Measurements from ENCODE around the gene TMCC2.

The TMCC2 gene

DNA sequence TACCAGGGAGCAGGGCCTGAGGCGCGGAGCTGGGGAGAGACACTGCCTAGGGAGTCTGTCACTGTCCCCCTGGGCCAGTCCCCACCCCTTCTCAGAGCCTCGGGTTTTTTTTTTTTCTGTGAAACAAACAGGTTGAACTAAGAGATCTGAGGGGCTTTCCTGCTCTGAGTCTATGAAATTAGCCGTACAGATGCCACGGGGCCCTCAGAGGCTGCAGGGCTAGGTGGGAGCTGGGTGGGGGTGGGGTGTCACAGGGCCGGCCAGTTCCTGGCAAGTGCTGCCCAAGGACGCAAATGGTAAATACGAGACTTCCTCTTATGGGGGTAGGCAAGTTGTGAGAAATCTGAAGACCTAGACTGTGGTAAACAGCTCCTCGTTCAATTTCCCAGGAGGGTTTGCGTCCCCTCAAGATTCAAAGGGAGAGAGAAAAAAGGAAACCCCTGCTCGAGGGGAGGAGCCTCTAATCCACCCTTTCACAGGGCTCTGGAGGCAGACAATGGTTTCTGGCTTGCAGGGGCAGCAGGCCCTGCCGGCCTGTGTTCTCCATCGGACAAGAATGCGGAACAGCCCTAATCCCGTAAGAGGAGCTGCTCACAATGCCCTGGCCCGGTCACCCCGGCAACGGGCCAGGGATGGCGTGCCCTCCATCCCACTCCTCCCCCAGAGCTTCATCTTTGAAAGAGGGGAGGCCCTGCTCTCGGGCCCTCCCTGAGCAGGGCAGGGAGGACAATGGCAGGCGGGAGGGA is 86.0 kb downstream of the TMCC2 start:
- DNase-seq = no peak

DNA sequence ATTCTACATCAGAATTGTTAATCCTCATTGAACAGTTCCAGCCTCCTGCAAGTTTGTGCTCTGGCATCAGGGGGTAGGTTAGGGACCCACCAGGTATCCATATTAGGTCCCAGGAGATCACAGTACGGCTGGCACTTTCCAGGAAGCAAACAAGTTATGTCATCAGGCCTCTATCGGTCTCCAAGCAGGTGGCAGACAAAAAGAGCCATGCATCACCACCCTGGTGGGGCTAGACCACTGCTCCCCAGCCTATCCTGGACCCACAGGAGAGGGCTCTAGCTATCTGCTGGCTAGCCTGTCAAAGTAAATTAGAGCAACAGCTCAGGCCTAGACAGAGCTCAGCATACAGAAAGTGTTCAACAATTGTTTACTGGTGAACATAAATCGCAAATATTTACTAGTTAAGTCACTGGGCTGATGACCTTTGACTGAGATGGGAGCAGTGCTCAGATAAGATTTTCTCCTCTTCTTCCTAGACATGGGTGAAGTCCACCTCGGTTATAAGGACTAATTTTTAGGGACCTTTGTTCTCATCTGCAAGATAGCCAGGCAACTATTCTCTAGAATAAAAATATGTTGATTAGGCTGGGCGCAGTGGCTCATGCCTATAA is 87.4 kb downstream of the TMCC2 start:
- TF ChIP-seq POLR2A (IDR thresholded peaks at IDR 0.05; ENCODE audit: low read length) (no peak), GATA1 (IDR thresholded peaks at IDR 0.05; ENCODE audit: low read depth, low read length) (no peak)
- DNase-seq = no peak

More for the DNA sequence above, 86.0 kb downstream of the TMCC2 start:
- no peak for TF ChIP-seq GATA1 (IDR thresholded peaks at IDR 0.05; ENCODE audit: low read depth, low read length)
- TF ChIP-seq POLR2A (IDR thresholded peaks at IDR 0.05; ENCODE audit: low read length) = no peak

DNA sequence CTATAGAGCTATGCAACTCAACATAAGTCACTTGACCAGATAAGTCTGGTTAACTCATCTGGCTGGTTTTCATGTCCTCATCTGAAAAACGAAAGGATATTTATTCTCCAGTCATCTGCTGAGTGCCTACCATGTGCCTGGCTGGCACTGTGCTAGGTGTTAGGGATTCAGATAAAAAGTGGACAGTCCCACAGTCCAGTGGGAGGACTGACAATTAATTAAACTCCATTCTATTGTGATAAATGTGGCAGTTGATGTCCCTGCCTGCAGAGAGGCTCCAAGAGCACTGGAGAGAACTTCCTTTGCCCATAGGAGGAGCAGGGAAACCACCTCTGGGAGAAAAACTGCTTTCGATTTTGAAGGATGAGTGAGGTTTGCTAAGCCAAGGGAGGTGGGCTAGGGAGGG is 88.4 kb downstream of the TMCC2 start:
- no peak for TF ChIP-seq POLR2A (IDR thresholded peaks at IDR 0.05; ENCODE audit: low read length)
- no peak for TF ChIP-seq GATA1 (IDR thresholded peaks at IDR 0.05; ENCODE audit: low read depth, low read length)
- no peak for DNase-seq

DNA sequence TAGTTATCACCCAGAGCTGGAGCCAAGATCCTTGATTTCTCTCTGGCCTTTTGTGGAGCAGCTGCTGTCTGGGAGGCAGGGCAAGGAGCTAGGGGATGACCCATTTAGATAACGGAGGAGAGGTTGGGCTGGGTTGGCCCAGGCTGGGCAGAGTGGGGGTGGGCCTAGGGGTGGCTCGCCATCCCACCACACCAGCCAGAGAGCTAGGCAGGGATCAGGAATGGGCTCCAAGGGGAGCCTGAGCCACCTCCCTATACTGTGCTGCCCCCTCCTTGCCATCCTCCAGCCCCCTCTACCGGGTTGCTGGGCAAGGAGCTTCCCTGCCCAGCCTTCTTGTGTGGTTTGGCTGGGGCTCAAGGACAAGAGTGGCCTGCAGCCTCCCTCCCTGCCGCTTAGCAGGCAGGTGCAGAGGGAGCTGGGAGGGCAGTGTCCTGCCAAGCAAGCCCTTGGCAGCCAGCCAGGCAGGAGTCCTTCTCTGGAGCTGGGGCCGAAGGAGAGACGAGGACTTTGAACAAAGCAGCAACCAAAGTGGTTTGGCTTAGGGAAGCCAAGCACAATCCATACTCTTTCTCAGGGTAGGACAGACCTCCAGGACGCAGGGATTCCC is 89.7 kb downstream of the TMCC2 start:
- TF ChIP-seq POLR2A (IDR thresholded peaks at IDR 0.05; ENCODE audit: low read length) (no peak), GATA1 (IDR thresholded peaks at IDR 0.05; ENCODE audit: low read depth, low read length) (no peak)
- DNase-seq = no peak

DNA sequence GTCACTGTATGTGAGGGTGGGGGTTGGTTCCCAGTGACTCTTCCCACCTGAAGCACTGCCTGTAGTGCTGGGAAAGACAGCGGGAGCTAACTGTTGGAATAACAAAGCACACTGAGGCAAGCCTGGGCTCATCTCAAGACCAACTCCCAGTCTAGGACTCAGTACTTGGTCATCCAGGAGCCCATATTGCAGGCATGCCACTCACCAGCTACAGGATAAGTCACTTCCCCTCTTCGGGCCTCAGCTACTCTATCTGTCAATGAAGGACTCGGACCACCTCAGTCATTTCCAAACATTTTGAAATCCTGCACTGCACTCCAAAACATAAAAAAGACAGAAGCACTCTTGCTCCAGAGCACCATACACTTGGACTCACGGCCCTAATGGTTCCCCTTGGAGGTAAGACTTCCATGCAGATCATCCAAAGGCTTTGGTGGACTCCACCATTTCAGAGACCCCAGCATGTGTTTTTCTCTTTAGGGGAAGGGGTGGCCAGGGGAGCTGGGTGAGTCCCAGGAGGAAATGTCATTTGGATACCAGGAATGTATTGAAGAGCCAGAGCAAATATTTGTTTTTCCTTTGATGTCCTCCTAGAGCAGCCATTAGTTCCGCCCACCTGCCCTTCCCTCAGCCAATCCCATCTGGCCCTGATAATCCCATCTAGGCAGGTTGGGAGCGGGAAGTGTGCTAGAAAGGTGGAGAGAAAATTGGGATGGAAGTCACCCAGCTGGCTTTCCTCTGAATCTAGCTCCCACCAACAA is 90.7 kb downstream of the TMCC2 start:
- no peak for TF ChIP-seq POLR2A (IDR thresholded peaks at IDR 0.05; ENCODE audit: low read length)
- no peak for TF ChIP-seq GATA1 (IDR thresholded peaks at IDR 0.05; ENCODE audit: low read depth, low read length)

DNA sequence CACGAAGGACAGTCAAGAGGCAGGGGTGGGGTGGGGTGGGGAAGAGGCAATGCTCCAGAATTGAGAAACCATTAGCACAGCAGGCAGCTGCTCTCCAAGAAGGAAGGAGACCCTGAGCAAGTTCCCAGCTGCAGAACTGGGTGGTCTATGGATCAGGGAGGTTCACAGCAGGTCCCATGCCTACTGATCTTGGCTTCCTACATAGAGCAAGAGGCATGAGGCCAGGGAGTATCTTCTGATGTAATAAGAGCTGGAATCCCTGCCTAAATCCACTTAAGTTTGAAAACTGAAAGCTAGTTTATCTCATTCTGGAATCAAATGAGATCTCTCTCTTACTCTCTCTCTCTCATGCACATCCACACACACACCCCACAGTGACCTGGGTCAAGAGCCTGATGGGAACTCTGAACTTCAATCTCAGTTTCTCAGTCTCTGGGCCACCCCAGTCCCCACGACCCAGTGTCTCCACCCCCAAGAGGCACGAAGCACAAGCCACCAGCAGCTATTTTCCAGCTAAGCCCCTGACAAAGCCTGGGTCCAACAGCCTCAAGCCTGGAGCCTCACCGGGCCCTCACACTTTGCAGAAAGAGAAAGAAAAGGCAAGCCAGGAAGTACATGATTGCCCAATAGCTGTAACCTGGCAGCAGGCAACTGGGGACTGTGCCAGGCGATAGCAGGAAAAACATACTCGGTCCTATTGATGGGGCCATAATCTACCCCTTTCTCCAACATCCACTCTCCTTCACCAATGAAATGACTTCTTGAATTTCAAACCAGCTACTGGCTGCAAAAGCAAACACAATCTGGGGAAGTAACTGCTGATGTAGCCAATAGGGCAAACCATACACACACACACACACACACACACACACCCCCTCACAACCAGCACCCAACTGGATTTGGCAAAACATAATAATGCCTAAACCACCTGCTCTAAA is 91.6 kb downstream of the TMCC2 start:
- DNase-seq = no peak
- TF ChIP-seq POLR2A (IDR thresholded peaks at IDR 0.05; ENCODE audit: low read length) = no peak
- no peak for TF ChIP-seq GATA1 (IDR thresholded peaks at IDR 0.05; ENCODE audit: low read depth, low read length)

More for the DNA sequence above, 90.7 kb downstream of the TMCC2 start:
- DNase-seq = no peak

DNA sequence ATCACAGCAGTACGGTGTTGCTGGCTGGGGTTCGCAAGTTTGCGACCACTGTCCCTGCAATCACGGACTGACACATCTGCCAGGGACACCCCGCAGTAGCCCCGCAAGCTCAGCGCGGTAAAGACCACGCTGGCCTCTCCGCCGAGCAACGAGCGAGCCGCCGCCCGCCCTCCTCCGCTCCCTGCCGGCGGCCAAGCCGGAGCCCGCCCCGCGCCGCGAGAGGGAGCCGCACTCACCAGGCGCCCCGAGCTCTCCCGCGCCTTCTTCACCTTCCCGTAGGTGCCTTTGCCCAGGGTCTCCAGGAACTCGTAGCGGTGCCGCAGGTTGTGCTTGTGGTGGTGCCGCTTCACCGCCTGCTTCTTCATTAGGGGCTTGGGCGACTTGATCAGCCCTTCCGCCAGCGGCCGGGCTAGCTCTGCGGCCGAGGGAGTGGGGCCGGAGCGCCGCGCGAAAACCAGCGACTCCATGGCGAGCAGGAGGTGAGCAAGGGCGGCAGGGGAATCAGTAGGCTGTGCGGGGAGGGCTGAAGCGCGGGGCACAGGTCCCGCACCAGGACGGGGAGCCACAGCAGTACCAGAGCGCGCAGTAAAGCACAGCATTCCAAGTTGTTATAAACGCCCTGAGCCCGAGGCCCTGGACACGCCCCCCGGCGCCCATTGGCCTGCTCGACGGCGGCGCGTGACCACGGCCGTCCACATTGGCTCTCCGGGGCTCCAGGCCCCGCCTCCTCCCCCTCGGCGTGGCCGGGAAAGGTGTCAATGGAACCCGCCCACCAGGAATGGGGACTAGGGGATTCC is 93.6 kb downstream of the TMCC2 start, which contains the start of gene NUAK2:
Gene NUAK2 (minus strand): TSS at position 584 of the 797 bp plus-strand sequence. CDS start 117 bp downstream, at position 467.
- DNase-seq = peak; percentile 56 to 62
- TF ChIP-seq GATA1 (IDR thresholded peaks at IDR 0.05; ENCODE audit: low read depth, low read length) = no peak
- TF ChIP-seq POLR2A (IDR thresholded peaks at IDR 0.05; ENCODE audit: low read length) = no peak

DNA sequence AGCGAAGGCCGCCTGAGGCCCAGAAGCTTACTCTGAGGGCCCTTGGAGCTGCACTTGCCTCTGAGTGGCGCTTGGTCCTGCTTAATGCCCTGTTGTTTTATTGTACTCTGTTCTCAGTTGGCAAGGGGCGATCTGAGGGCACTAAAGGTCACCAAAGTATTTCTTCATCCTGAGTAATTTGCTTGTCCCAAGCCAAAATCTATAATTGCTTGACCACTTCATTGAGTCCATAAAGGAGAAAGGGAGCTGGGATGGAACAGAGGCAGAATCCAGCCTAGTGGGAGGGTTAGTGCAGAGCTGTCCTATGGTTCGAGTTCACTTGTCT is 94.2 kb downstream of the TMCC2 start:
- no peak for TF ChIP-seq POLR2A (IDR thresholded peaks at IDR 0.05; ENCODE audit: low read length)
- TF ChIP-seq GATA1 (IDR thresholded peaks at IDR 0.05; ENCODE audit: low read depth, low read length) = no peak

More for the DNA sequence above, 94.2 kb downstream of the TMCC2 start:
- no peak for DNase-seq
